Testis (tissue), 3 donors: ENCODE measurements around the gene AFAP1L2. TPM values are rescaled to one million over a fixed set of nuclear protein-coding genes. Genes with fewer than 3 reads are reported as not detected.
"Not testable (repeated sequence)": the region's sequence is repeated elsewhere in the genome, so short reads cannot be mapped to it uniquely, and the experiment has no call there.

Experiments used
- DNase-seq: peaks from one replicate; pipeline ENCODE4 v3.0.0-alpha.2; 2019
- H3K27ac ChIP-seq, 2 donors: fragments of 200-600 bp; sonication (generic); one replicate each; pipeline ENCODE4 v1.5.1; 2019
- H3K27me3 ChIP-seq: fragments of 200-600 bp; sonication (generic); one replicate; pipeline ENCODE4 v1.5.1; 2019
- H3K36me3 ChIP-seq: fragments of 200-600 bp; sonication (generic); one replicate; pipeline ENCODE4 v1.5.1; 2017; ENCODE audit warnings: low read depth; ENCODE audit errors: missing control alignments
- H3K4me1 ChIP-seq: fragments of 200-600 bp; sonication (generic); one replicate; pipeline ENCODE4 v1.5.1; 2019
- H3K4me3 ChIP-seq, 2 donors: fragments of 200-600 bp; sonication (generic); one replicate each; pipeline ENCODE4 v1.5.1; 2017 to 2019
- H3K9me3 ChIP-seq: fragments of 200-600 bp; sonication (generic); one replicate; pipeline ENCODE4 v1.5.1; 2017
- CTCF ChIP-seq, 3 experiments: fragments of 450-650 bp in 2 of 3; fragments of 200-600 bp in 1 of 3; sonication (generic) in 1 of 3; IDR thresholded peaks; one replicate each; pipeline ENCODE4 v1.5.1; 2016 to 2019; ENCODE audit warnings: antibody characterized with exemption in 3 of 3, mild to moderate bottlenecking in 2 of 3, moderate library complexity in 1 of 3
- POLR2A ChIP-seq: fragments of 450-650 bp; IDR thresholded peaks from one replicate; pipeline ENCODE4 v1.6.1; 2017; ENCODE audit warnings: antibody characterized with exemption, mild to moderate bottlenecking, moderate library complexity
- whole genome bisulfite sequencing, 2 donors: methylation state at CpG; one replicate each; pipeline ENCODE4 v1.1.5; 2018; 5-methylcytosine and 5-hydroxymethylcytosine counted together
- intact Hi-C: fragments of 100-400 bp; cut with DNase I; formaldehyde crosslinking; loops from one replicate; pipeline ENCODE4 v1.15.1; 2023; ENCODE audit warnings: low total_unique reads
- polyA plus RNA-seq: library from polyadenylated mRNA; stranded (reverse); fragments of 350-450 nt; fragmentation: Illumina TruSeq; extraction: RNeasy Lipid Tissue Mini Kit (QIAGEN cat#74804); gene quantifications from one replicate; pipeline ENCODE4 v1.2.3, GENCODE V29; 2014; ENCODE audit warnings: low read depth, low replicate concordance; ENCODE audit not compliant: insufficient read depth
- total RNA-seq, 2 donors: library from RNA; depleted of rRNA; stranded (reverse); fragments of >200 nt; gene quantifications; one replicate each; pipeline ENCODE4 v1.2.3, GENCODE V29; 2016

The AFAP1L2 gene
- total and polyA plus RNA-seq, 3 donors from 2014 or later: 4.0 to 7.4 (median 6.9) TPM

GRCh38 chr10:114353383-114353782 lies 50.9 kb downstream of the AFAP1L2 start:
- intact Hi-C loops: no loop called here
- 61 to 63% methylated on average over 2 of the region's 2 CpGs for WGBS, 2 donors
- Histone ChIP-seq H3K27ac (no peak overlapping the region), H3K27me3 (no peaks in the 10 kb centered on the region), H3K4me3 (no peak overlapping the region), H3K36me3 (no peaks in the 10 kb centered on the region), H3K9me3 (no peaks in the 10 kb centered on the region), H3K4me1 (peaks cover 7% of the 10 kb centered on the region)
- no peak for DNase-seq
- TF ChIP-seq POLR2A: no peak
- no peak for TF ChIP-seq CTCF (IDR thresholded peaks at IDR 0.05)

GRCh38 chr10:114352653-114353298 lies 51.5 kb downstream of the AFAP1L2 start:
- Histone ChIP-seq H3K27me3 (no peaks in the 10 kb centered on the region), H3K4me3 (no peak overlapping the region), H3K4me1 (peaks cover 7% of the 10 kb centered on the region), H3K9me3 (no peaks in the 10 kb centered on the region), H3K36me3 (no peaks in the 10 kb centered on the region), H3K27ac (no peak overlapping the region)
- WGBS, 2 donors: 92 to 94% methylated on average over 9 of the region's 9 CpGs
- intact Hi-C loops: no loop called here
- TF ChIP-seq POLR2A (no peak), CTCF (IDR thresholded peaks at IDR 0.05) (no peak)
- no peak for DNase-seq

- TF ChIP-seq POLR2A (no peak), CTCF (IDR thresholded peaks at IDR 0.05) (no peak)
- WGBS, 2 donors: 53 to 58% methylated on average over 11 of the region's 11 CpGs
- DNase-seq: no peak
- H3K9me3 ChIP-seq: no peaks in the 10 kb centered on the region
- H3K36me3 ChIP-seq: no peaks in the 10 kb centered on the region
- intact Hi-C loops: no loop called here
- peak overlapping the region in 1 of 2 donors; percentile 56 for H3K27ac ChIP-seq
- no peak overlapping the region for H3K4me3 ChIP-seq
- H3K27me3 ChIP-seq: no peaks in the 10 kb centered on the region
- peaks cover 14% of the 10 kb centered on the region for H3K4me1 ChIP-seq
Measured at GRCh38 chr10:114350751-114351150, 53.6 kb downstream of the AFAP1L2 start.

GRCh38 chr10:114349522-114350215 lies 54.6 kb downstream of the AFAP1L2 start:
- Histone ChIP-seq H3K27ac (peak overlapping the region in 1 of 2 donors; percentile 56), H3K4me1 (peaks cover 14% of the 10 kb centered on the region), H3K4me3 (no peak overlapping the region), H3K36me3 (no peaks in the 10 kb centered on the region), H3K27me3 (no peaks in the 10 kb centered on the region), H3K9me3 (no peaks in the 10 kb centered on the region)
- intact Hi-C loops: no loop called here
- WGBS, 2 donors: 55 to 58% methylated on average over 6 of the region's 6 CpGs
- peak; percentile 49 for DNase-seq
- TF ChIP-seq POLR2A (no peak), CTCF (IDR thresholded peaks at IDR 0.05) (no peak)

GRCh38 chr10:114349071-114349470 lies 55.2 kb downstream of the AFAP1L2 start:
- H3K36me3 ChIP-seq, H3K27ac ChIP-seq, H3K4me3 ChIP-seq, H3K27me3 ChIP-seq, intact Hi-C loops, H3K9me3 ChIP-seq, DNase-seq: not testable (repeated sequence)
- H3K4me1 ChIP-seq: peaks cover 15% of the 10 kb centered on the region
- 89 to 92% methylated on average over 7 of the region's 7 CpGs for WGBS, 2 donors
